ENCODE measurements around the gene NHERF1.

The NHERF1 gene

DNA sequence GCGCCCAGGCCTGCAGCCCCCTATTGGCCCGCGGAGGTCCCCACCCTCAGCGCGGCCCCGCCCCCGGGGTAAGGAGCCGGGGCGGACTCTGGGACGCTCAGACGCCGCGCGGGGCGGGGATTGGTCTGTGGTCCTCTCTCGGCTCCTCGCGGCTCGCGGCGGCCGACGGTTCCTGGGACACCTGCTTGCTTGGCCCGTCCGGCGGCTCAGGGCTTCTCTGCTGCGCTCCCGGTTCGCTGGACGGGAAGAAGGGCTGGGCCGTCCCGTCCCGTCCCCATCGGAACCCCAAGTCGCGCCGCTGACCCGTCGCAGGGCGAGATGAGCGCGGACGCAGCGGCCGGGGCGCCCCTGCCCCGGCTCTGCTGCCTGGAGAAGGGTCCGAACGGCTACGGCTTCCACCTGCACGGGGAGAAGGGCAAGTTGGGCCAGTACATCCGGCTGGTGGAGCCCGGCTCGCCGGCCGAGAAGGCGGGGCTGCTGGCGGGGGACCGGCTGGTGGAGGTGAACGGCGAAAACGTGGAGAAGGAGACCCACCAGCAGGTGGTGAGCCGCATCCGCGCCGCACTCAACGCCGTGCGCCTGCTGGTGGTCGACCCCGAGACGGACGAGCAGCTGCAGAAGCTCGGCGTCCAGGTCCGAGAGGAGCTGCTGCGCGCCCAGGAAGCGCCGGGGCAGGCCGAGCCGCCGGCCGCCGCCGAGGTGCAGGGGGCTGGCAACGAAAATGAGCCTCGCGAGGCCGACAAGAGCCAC, at the start of gene NHERF1:
TSS of gene NHERF1 (plus strand) at position 100 of the 750 bp plus-strand sequence. CDS start at position 319, 219 bp downstream.
- DNase-seq = peak; percentile 86

DNA sequence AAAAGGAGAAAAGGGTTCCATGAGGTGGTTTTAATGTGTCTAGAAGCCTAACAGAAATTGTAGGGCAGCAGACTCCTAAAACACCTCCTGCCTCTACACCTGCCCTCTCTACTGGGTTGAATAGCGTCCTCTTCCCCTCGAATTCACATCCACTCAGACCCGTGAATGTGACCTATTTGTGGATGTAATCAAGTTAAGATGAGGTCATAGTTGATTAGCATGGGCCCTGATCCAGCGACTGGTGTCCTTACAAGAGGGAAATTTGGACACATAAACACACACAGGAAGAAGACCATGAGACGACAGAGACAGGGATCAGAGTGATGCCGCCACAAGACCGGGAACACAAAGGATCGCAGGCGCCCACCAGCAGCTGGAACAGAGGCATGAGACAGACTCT, 49.2 kb upstream of the NHERF1 start:
- no peak for DNase-seq

DNA sequence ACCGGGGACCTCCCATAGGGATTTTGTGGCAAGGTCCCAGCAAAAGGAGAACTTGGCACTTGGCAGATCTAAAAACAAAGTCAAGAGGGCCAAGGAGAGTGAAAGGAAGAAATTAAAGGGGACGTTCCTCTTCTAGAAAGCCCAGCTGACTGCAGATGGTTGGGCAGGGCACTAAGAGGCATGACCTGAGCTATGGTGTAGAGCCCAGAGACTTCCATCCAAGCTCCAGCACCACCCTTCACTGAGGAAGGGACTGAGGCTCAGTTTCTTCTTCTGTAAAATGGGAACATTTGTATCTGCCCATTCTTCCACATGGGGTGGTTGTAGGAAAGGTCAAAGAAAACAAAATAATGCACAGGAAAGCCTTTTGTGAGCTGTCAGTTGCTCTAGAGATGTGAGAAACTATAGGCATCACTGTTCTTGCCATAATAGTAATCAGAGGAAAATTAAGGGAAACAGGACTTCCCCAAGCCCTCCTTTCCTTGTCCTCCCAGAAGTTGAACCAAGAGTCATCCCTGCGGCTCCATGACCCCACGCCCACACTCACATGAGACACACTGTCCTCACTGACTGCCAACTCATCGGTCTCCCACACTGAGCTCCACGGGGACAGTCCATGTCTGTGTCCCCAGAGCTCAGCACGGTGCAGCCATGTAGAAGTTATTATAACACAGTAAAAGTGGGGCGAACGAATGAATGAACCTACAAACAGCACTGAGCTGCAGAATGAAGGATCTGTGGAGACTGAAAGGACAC, 46.1 kb upstream of the NHERF1 start:
- no peak for DNase-seq

DNA sequence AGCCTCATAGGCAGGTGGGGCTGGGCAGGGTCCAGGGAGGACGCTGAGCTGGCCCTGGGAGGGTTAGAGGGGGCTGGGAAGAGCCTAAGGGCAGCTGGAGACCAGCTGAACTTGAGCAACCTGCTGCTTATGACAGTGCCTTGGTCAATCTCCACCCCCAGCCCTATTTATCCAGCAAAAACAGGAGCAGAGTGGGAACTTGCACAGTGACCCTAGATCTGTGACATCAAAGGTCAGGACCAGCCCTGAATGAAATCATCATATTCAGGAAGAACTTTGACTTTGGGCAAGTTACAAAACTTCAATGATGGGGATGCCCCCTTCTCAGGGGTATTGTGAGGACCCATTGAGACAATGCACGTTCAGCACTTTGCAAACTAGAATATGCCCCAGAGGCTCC, 45.1 kb upstream of the NHERF1 start:
- no peak for DNase-seq

DNA sequence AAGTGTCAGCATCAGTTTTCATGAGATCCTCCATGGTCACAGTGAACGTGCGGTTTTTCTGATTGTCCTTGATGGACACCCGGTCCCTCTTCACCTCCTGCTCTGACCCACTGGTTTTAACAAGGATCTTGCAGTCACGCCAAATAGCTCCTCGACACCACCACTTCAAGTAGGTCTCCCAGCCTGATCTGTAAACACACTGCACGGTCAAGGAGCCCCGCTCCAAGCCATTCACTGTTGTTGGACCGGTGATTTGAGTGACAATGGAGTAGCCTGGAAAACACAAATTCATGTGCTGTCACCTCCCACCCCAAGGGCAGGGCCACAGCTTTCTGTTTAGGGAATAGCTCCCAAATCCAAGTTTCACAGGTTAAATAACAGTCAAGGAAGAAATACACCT, 43.9 kb upstream of the NHERF1 start:
- no peak for DNase-seq

DNA sequence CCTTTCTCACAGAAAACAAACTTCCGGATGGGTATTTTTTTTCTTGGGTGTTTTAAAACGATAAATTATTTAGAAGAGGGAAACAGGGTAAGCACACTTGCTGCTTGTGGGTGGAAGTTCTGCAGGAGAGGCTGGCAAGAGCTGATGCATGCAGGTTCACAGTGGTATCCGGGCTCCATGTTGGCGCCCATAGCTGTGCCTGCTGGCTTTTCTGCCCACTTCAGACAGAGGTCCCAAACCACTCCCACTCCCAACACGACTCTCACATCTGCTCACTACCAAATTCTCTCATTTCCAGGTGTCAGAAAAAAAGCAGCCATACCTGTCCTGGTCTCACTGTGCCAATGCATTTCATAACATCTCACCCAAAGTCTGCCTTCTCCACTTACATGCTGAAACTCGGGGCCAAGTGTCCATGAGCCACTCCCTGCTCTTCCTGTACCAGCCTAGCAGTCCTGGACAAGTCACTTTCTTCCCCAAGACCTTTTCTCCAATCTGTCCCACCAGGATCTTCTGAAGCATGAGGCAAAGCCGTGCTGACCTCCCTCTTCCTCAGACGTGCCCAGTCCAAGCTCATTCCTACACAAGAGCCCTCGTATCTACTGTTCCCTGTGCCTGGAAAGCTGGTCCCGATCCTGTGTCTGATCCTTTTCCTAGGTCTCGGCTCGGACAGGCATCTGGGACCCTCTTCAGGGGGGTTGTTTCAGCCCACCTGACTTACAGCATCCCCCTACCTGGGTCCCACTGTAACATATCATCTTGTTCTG, 37.2 kb upstream of the NHERF1 start:
- no peak for DNase-seq

DNA sequence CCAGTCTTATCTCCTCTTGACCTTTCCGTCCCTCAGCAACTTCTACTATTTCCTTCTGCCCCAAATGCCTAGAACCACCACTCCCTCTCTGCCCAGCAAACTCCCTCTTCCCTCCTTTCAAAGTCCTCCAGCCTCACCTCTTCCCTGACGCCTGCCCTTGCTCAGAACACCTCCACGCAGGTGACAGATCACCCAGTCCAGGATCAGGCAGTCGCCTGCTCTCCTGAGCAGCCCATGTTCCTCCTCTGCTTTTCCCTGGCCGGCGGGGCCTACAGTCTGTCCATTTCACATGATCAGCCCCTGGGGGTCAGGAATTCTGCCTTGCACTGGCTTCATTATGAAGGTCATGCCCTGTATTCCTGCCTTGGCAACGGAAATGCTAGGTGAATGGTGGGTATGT, 36.1 kb upstream of the NHERF1 start:
- no peak for DNase-seq

DNA sequence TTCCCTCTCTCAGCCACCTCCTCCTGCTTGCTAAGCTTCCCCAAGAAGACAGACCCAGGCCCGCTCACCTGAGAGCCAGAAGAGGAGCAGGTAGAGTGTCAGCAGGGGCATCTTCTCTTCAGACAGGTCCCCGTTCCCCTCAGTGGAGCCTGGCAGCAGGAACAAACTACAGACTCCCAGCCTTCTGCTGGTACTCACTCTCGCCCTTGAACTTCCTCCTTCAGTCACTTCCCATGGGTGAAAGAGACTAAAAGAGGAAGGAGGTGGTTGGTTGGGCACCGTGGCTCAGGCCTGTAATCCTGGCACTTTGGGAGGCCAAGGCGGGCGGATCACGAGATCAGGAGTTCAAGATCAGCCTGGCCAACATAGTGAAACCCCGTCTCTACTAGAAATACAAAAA, 35.7 kb upstream of the NHERF1 start, which contains the start of gene CD300LF:
TSS of gene CD300LF (minus strand) at position 168 of the 400 bp plus-strand sequence. CDS start at position 111, 57 bp downstream.
- no peak for DNase-seq

DNA sequence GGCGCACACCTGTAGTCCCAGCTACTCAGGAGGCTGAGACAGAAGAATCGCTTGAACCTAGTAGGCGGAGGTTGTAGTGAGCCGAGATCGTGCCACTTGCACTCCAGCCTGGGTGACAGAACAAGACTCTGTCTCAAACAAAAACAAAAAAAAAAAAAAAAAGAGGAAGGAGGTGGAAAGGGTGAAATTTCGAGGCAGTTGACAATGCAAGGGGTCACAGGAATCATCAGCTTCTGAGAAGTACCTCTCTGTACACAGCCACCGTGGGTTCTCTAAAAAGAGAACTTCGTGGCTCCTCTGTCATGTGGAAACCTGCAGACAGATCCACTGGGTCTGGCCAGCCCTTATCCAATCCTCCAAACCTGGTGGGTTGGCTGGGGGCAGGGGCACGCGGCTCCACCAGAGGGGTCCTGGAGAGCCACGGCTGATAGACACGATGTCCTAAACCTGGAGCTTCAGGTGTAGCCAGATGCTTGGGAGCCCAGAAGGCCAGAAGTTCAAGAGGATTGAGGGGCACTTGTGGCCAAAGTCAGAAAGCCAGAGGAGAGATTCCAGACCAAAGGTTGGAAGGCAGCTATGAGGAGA, 35.2 kb upstream of the NHERF1 start:
- no peak for DNase-seq

DNA sequence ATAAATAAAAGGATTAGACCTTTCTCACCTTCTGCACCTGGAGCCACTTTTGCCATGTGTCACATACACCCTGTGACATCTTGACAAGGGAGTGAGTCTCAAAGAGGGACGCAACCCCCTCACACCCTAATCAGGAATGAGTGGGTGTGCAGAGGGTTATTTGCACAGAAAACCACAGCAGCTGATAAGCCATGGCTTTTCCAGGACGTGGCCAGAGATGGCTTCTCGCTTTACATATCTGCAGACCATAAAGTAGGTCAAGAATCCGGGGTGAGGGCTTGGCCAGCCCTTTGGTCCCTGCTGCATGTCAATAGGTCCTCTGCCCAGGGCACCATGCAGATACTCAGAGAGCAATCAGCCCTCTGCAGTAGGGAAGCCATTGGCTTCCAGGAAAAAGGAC, 33.3 kb upstream of the NHERF1 start:
- DNase-seq = no peak

DNA sequence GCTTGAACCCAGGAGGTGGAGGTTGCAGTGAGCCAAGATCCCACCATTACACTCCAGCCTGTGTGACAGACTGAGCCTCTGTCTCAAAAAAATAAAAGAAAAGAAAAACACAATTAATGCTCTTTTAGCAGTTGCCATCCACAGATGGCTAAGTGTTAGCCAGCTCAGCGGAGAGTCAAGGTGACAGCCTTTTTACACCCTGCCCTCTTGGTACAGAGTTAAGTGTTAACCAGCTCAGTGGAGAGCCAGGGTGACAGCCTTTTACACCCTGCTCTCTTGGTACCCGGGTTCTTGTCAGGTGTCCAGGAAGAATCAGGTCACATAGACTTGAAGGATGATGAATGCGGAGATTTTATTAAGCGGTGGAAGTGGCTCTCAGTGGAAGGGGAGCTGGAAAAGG, 27.9 kb upstream of the NHERF1 start:
- no peak for DNase-seq

DNA sequence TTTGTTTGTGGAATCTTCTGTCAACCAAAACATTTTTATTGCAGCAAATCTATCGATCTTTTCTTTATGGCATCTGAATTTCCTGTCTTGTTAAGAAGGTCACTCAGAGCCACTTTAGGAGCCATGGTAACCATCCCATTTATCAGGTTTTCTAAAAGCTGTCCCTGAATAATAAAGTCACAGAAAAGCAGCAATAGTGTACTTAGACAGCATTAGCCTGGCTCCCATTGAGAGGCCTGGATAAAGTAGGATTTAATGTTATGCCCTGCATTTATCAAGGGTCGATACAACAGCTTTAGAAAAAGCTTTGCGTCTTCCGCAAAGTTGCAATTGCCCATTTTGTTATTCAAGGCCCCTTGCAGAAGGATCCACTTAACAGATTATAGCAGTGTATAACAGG, 25.6 kb upstream of the NHERF1 start:
- no peak for DNase-seq

DNA sequence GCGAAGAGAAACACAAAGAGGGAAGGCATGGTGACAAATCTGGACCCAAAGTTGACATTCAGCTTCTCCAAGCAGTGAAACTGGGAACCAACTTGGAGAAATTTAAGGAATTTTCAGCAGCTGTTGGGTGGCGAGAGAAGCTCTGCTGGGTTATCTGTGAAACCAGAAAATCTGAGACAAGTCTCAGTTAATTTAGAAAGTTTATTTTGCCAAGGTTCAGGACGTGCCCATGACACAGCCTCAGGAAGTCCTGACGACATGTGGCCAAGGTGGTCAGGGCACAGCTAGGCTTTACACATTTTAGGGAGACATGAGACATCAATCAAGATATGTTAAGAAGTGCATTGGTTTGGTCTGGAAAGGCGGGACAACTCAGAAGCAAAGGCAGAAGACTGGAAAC, 24.5 kb upstream of the NHERF1 start:
- DNase-seq = no peak

DNA sequence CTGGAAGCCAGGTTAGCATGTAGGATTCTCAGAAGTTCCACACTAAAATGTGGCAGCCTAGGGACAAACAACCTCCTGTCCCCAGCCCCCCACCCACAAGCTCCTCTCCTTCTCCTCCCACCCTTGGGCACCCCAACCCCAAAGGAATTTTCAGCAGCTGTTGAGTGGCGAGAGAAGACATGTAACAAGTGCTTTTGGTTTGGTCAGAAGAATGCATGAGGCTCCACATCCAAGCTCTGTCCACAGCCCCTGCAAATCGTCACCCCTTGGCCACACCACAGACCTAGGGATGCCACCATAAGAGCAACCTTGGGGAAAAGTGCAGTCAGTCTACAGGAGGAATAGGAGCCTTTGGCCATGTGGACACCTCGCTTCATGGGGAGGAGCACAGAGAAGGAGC, 23.3 kb upstream of the NHERF1 start:
- DNase-seq = no peak

DNA sequence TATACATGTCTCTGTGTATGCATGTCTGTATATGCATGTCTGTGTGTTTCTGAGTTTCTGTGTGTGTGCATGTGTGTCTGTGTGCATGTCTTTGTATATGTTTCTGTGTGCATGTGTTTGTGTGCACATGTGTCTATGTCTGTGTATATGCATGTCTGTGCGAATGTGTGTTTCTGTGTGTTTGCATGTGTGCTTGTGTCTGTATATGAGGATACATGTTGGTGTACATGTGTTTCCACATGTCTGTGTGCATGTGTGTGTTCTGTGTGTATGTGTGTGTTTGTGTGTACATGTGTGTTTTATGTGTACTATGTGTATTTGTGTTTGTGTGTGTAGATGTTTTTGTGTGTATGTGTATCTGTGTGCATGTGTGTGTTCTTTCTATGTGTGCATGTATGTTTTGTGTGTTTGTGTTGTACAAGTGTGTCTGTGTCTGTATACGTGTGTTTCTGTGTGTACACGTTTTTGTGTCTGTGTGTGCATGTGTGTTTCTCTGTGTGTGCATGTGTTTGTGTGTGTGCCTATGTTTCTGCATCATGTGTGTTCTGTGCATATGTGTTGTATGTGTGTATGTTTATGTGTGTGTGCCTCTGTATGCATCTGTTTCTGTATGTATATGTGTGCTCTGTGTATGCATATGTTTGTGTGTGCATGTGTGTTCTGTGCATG, 20.3 kb upstream of the NHERF1 start:
- DNase-seq = no peak

DNA sequence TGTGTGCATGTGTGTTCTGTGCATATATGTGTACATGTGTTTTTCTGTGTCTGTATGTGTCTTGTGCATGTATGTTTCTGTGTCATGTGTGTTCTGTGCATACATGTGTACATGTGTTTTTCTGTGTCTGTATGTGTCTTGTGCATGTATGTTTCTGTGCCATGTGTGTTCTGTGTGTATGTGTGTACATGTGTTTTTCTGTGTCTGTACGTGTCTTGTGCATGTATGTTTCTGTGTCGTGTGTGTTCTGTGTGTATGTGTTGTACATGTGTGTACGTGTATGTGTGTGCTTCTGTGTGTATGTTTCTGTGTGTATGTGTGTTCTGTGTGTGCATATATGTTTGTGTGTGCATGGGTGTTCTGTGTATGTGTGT, 19.7 kb upstream of the NHERF1 start:
- DNase-seq = no peak

DNA sequence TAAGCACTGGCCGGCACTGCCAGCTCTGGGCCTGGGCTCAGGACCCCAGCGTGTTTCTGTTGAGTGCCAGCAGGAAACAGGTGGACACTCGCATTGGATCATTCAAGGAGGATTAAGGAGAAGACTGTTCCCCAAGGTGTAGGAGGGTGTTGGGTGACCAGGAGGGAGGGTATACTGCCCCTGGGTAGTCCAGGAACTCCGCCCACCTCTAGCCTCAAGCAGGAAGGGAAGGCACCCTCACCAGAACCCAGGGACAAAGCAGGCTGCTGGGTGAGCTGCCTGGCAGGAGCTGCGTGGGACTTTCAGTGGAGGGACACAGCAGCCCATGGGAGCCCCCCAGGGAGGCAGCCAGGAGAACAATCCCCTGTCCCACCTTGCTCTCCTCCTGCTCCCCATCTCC, 19.1 kb upstream of the NHERF1 start:
- DNase-seq = no peak

DNA sequence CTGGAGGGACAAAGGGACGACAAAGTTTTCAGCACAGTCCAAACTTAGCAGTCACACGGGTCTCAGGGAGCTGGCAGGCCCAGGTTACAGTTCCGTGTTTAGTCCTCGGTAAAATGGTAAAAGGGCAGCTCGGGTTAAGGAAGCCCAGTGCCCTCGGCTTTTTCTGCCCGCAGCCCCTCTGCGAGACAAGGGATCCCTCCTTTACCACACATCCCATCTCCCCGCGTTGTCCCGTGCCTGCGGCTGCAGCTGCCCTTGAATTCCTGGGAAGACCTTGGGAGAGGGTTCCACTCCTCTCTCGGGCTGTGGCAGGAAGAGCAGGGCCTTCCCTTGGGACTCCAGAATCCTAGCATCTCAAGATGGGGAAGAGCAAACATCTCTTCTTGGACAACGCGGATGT, 18.6 kb upstream of the NHERF1 start:
- no peak for DNase-seq

DNA sequence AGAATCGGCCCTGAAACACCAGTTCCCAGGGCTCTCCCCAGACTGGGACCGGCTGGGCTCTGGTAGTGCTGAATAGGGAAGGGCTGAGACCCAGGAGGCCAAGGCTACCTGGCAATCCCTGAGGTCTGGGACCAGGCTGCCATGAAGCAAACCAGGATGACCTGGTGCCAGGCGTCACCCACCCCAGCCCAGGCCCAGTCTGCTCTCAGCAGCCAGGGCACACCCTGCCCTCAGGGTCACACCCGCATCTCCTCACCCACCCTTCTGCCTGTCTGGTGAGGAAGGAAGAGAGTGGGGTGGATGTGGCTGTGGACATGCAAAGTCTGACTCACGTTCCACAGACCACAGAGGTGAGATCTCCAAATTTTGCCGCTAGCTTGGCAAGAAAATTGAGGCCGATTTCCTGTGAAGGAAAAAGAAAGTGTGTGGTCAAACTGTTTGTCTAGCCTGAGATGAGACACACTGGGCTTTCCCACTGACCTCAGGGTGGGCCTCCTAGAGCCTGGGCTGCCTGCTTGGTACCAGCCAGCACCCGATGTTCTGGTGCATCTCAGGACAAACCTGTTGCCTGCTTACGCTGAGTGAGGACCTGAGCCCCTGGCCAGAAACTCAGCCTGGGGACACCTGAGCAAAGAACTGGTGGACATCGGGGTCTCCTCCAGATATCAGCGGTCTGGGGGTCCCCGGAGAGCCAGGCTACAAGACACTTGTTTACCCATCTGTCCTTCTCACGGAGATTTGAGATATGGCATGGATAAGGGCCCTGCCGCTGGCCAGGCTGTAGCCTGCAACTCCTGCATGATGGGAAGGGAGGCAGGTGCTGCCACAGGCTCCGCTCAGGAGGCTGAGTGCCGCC, 17.7 kb upstream of the NHERF1 start:
- no peak for DNase-seq

DNA sequence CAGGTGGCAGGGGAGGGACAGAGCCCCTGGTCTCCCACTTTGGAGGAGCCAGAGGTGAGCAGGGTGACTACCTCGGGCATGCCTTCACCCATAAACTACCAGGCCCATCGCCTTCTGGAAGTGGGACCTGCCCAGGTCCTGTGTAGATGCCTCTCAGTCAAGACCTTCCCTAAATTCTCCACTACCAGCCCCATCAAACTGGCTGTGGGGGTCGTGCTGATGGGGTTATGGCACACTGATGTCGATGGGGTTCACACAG, 17.2 kb upstream of the NHERF1 start:
- no peak for DNase-seq

DNA sequence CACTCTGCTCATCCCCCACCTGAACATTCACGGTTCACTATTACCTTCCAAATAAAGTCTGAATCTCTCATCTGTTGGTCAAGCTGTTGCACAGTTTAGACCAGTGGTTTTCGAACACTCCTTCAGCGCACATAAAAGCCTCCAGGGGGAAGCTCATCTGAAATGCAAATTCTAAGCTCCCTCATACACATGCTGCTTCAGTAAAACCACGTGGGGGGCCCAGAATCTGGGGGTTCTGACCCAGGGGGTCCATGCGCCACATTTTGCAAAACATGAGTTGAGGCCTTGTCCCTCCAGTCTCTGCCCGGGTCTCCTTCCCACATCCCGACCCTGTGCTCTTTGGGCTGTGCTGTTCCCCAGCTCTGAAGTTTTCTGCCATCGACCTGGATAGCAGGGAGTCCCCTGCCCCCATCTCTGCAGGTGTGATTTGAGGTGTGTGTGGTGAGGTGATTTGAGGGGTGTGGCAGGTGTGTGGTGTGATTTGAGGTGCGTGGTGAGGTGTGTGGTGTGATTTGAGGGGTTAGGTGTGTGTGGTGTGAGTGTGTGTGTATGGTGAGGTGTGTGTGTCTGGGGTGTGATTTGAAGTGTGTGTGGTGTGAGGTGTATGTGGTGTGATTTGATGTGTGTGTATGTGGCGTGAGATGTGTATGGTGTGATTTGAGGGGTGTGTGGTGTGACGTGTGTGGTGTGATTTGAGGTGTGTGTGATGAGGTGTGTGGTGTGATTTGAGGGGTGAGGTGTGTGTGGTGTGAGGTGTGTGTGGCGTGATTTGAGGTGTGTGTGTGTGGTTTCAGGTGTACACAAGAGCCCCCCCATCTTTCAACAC, 16.2 kb upstream of the NHERF1 start:
- DNase-seq = no peak

All from NCI-H2107 (cell line).